GM19395 (cell line): ENCODE measurements around the gene PCNT.

Experiments used
- ATAC-seq: cut with Tn5 transposase; IDR thresholded peaks from one replicate; pipeline ENCODE4 v1.9.1; 2021; ENCODE audit warnings: mild to moderate bottlenecking, moderate library complexity; ENCODE audit not compliant: unreplicated experiment

Gene PCNT, protein sequence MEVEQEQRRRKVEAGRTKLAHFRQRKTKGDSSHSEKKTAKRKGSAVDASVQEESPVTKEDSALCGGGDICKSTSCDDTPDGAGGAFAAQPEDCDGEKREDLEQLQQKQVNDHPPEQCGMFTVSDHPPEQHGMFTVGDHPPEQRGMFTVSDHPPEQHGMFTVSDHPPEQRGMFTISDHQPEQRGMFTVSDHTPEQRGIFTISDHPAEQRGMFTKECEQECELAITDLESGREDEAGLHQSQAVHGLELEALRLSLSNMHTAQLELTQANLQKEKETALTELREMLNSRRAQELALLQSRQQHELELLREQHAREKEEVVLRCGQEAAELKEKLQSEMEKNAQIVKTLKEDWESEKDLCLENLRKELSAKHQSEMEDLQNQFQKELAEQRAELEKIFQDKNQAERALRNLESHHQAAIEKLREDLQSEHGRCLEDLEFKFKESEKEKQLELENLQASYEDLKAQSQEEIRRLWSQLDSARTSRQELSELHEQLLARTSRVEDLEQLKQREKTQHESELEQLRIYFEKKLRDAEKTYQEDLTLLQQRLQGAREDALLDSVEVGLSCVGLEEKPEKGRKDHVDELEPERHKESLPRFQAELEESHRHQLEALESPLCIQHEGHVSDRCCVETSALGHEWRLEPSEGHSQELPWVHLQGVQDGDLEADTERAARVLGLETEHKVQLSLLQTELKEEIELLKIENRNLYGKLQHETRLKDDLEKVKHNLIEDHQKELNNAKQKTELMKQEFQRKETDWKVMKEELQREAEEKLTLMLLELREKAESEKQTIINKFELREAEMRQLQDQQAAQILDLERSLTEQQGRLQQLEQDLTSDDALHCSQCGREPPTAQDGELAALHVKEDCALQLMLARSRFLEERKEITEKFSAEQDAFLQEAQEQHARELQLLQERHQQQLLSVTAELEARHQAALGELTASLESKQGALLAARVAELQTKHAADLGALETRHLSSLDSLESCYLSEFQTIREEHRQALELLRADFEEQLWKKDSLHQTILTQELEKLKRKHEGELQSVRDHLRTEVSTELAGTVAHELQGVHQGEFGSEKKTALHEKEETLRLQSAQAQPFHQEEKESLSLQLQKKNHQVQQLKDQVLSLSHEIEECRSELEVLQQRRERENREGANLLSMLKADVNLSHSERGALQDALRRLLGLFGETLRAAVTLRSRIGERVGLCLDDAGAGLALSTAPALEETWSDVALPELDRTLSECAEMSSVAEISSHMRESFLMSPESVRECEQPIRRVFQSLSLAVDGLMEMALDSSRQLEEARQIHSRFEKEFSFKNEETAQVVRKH (N-terminal part only)

DNA sequence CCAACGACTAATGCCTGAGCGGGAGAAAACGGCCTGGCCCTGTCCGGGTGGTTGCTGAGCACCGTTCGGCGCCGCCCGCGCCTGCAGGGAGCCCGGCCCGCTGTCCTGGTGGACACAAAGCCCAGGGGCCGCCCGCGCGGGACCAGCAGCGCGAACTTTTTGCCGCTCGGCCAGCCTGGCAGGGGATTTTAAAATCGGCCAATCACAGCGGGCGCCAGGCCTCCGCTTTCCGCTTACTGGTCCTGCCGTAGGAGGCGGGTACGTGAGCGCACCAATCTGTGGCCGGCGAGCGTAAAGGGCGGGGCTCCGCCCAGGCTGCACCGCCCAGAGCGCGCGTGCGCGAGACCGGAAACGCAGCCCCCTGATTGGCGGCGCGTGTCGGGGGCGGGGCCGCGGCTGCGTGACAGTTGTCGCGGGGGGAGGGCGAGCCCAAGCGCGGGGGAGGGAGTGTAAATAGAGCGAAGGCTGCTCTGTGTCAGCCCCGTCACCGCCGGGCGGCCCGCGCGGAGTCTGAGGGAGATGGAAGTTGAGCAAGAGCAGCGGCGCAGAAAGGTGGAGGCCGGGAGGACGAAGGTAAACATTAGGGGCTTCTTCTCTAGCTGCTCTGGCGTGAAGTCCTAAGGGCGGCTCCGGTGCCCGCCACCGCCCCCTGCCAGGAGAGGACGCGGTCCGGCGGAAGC lies at the start of gene PCNT, which contains the start of gene C21orf58:
Gene PCNT, plus strand, starts transcription at position 447 of the 680 bp plus-strand sequence. Its CDS starts 73 bp downstream, at position 520.
Gene C21orf58, minus strand, starts transcription at position 161 of the 680 bp plus-strand sequence. CDS start 1,132 bp downstream, outside the sequence.
- peak; percentile 76 for ATAC-seq

DNA sequence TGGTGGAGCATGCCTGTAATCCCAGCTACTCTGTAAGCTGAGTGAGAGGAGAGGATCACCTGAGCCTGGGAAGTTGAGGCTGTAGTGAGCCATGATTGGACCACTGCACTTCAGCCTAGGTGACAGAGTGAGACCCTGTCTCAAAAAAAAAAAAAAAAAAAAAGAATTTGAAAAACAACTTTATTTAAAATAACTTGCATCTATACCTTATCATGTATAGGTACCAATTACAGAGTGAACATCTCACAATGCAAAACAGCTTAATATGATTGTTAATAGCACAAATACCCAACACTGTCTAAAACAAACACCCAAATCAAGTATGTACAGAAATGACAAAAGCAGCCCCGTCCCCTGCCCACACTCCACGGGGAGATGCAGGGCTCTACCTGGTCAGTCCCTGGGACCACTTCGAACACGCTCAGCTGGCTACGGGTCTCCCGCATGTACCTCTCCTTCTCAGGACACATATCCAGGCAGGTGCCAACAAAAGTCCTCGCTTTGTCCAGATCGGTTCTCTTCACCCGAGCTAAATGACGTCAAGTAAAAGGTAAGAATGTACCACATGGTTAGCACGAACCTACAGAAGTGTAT lies 49.1 kb upstream of the PCNT start:
- no peak for ATAC-seq

DNA sequence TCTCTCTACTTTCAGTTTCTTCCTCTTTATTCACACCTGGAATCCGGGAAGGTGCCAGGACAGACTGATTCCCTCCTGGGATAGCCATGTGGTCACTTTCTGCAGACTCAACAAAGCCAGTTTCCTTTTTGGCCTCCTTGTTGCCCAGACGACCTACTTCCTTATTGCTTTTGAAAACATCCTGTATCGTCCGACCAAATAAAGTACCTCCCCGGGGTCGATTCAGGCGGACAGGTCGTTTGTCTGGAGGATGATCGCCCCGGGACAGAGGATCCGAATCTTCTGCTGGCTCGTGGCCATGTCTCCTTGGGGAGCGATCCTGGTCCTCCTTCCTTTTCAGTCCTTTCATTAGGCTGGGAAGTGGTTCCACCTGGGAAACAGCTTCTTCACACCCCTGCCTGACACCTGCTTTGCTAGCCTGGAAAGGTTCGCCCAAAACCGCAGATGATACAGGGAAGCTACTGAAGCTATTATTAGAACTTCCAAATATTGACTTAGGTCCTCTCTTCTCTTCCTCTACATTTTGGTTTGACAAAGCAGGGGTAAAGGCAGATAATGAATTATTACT lies 39.8 kb upstream of the PCNT start:
- no peak for ATAC-seq

DNA sequence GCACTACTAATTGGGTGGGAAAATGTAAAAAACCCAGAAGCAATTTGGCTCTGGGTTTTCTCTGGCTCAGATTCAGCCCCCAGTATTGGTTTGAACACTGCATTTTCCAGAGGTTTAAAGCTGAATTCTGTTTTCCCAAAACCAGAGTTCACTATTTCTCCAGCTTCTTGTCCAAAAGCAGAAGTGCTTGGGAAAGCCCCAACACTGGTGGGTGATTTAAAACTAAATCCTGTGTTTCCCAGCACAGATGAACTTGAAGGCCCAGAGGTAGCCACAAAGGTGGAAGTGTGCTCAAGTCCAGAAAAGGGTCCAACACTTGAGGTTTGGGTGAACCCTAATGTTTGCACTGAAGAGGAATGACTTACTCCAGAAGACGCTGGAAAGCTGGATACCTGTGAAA lies 39.2 kb upstream of the PCNT start:
- ATAC-seq = no peak

DNA sequence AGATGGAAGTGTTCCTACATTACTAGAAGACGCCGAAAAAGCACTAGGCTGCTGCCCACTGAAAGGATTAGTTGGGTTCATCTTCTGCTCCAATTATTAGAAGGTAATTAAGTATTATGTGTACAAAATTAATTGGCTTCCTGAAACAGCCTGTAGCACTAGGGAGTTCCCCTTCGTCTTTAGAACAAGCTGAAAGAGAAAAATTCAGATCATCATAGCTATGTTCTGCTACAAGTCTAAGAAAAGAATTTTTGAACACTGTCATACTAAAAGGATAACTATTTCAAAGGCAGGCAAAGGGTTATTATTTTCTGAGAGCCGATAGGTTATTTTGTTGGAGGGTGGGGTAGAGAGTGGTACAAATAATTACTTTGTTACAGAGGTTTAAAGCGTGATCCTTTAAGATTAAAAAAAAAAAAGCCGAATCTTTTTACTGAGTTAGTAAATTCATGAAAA lies 38.7 kb upstream of the PCNT start, which contains the start of gene MCM3AP:
Gene MCM3AP, minus strand, starts transcription at position 406 of the 456 bp plus-strand sequence. Its CDS starts 325 bp downstream, at position 81.
- ATAC-seq = no peak

DNA sequence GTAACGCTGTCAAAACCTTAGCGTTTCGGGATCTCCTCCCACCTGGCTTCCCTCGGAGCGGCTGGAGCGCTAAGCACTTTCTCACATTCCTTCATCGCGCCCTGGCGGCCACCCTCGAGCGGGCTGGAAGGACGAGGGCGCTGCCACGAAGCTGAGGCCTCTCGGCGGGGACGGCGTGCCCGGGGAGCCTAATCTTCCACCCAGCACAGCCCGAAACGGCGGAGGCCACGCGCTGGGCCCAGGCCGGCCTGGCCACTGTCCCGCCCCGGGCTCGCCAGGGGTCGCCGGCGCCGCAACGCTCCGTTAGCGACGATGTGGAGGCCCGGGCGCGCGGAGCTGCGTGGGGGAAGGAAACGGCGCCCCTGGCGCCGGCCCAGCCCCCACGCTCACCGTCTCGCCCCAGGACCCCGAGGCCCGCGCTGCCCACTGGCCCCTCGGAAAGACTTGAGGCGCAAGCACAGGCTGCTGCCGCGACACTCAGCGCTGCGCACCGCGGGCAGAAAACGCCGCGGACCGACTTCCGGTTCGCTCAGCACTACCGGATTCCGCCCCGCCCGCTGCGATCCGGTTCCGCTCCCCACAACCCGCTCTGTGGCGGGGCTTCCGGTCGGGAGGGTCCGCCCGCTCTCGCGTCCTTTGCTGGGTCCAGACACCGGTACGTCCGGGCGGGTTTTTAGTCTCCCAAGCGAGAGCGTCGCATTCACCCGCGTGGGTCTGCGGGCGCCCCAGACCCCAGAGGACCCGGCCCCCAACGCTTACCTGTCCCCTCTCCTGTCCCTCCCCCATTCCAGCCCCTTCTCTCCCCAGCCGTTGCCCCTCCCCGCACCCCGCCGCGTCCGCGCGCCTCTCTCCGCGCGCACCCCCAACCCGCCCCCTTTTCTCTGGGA lies 38.0 kb upstream of the PCNT start, which contains the start of gene YBEY:
Gene YBEY, plus strand, starts transcription at position 582 of the 887 bp plus-strand sequence. CDS start 572 bp downstream, outside the sequence.
- ATAC-seq = peak; percentile 82

DNA sequence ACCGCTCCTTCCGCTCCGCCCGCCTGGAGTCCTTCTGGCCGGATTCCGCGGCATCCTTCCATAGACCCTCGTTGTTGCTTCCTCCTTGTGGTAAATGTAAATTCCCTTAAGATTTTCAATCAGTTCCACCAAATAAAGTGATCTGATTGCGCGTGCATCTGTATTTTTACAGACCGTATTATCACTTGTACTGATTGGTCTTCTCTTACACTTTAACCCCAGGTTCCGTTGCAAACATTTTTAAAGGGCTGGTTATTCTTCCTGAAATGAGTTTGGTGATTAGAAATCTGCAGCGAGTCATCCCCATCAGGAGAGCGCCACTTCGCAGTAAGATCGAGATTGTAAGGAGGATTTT lies 37.3 kb upstream of the PCNT start:
- no peak for ATAC-seq

DNA sequence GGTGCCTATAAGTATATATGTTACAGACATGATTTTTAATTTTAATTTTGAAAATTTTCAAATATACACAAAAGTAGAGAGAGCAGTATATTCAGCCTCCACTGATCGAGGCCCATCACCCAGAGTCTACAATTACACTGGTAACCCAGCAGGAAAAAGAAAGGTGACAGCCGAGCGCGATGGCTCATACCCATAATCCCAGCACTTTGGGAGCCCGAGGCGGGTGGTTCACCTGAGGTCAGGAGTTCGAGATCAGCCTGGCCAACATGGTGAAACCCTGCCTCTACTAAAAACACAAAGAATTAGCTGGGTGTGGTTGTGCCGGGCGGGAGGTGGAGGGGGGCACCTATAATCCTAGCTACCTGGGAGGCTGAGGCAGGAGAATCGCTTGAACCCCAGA lies 36.4 kb upstream of the PCNT start:
- no peak for ATAC-seq

DNA sequence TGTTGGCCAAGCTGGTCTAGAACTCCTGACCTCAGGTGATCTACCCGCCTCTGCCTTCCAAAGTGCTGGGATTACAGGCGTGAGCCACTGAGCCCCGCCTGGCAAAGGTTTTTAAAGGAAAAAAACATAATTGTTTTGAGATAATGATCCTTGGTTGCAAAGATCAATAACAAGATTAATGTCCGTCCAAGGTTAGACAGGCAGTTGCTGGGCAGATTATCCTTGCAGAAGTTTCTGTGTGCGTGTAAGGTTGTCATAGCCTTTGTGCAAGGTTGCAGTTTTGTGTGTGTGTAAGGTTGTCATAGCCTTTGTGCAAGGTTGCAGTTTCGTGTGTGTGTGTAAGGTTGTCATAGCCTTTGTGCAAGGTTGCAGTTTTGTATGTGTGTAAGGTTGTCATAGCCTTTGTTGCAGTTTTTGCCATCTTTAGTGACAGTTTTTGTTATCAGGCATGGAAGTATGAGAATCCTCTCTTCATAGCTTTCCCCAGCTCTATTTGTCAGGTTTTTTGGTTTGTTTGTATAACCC lies 34.2 kb upstream of the PCNT start:
- ATAC-seq = no peak

DNA sequence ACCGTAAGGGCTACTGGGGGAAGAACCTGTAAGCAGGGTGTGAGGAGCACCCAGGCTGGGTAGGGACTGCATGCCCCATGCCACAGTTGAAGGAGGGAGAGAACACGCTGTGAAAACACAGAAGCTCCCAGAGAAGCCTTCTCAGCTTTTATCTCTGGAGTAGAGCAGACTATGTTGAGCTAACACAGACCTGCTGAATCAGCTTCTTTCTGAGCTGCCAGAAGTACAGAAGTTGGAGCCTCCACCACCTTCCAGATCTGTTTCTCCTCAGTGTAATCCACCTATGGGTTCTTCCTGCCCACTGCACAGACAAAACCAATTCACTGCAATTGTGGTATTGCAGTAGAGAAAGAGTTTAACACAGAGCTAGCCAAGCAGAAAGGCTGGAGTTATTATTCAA lies 32.4 kb upstream of the PCNT start:
- no peak for ATAC-seq

DNA sequence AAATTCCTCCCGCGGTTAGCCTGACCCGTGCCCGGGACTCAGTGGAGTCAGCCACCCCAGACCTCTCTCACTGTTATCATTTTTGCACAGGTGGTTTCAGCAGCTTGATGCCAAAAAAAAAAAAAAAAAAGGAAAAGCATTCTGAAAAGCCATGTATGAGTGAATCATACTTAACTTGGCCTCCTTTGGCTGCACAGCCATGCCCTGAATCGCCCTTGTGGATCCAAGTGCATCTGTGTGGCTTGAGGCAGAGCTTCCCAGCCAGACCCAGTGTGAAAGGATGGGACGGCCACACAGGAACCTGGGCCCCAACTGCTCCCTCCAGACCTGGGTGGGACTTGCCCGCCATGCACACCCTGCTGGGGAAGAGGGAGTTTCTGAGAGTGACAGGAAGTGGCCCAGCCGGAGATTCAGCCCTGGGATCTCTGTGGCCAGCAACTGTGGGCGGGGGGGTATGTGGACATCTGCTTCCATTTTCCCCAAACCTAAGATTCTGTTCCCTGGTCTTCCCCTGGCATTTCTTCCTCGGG lies 29.2 kb upstream of the PCNT start:
- ATAC-seq = no peak

DNA sequence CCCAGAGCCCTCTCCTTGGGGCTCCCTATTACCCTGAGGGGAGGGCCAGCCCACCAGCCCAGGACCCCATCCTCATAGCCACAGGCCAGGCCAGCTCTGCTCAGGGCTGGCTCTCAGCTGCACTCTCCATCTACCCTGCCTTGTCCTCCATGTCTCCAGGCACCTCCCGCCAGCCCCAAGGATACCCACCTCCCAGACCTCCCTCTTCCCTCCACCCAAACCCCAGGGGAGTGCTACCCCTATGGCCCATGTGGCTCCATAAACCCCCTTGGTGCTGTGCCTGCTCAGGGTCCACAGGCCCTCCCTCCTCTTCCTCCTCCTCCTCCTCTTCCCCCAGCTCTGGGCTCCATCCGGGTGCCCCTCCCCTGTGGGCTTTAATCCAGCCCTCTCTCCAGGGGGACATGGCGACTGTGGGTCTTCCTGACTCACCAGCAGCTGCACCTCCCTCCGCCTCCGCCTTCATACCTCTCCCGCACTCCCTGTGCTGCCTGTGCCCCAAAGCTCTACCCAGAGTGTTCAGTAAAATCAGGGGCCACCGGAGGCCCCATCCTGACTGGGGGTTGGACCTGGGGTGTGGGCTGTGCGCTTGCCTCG lies 28.7 kb upstream of the PCNT start:
- ATAC-seq = no peak

DNA sequence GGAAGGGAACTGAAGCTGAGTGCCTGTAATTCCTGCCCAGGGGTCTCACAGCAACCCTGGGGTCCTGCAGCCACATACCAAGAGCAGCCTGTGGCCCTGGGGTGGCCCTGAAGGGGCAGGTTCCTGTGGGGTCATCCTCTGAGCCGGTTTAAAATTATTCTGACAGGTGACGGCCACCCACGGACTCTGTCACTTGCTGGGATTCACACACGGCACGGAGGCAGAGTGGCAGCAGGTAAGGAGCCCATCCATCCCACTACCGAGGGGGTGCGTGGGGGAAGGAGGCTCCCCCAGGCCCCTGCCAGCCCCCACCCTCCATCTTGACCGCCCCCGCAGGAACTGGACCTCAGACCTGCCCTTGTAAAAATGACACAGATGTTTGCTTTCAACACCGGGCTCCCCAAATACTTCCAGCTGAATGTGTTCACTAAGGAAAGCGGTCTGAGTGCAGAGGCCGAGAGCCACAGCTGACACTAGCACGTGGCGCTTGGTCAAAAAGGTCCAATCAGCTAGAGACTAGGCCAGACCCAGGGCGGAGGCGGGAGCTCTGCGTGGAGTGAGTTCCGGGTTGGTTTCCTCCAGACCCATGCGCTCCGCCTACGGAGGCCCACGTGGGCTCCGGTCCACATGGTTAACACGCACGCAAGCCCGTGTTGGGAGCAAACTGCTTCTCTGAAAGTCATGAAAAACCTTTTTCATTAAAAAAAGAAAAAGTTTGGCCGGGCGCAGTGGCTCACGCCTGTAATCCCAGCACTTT lies 27.8 kb upstream of the PCNT start:
- no peak for ATAC-seq

DNA sequence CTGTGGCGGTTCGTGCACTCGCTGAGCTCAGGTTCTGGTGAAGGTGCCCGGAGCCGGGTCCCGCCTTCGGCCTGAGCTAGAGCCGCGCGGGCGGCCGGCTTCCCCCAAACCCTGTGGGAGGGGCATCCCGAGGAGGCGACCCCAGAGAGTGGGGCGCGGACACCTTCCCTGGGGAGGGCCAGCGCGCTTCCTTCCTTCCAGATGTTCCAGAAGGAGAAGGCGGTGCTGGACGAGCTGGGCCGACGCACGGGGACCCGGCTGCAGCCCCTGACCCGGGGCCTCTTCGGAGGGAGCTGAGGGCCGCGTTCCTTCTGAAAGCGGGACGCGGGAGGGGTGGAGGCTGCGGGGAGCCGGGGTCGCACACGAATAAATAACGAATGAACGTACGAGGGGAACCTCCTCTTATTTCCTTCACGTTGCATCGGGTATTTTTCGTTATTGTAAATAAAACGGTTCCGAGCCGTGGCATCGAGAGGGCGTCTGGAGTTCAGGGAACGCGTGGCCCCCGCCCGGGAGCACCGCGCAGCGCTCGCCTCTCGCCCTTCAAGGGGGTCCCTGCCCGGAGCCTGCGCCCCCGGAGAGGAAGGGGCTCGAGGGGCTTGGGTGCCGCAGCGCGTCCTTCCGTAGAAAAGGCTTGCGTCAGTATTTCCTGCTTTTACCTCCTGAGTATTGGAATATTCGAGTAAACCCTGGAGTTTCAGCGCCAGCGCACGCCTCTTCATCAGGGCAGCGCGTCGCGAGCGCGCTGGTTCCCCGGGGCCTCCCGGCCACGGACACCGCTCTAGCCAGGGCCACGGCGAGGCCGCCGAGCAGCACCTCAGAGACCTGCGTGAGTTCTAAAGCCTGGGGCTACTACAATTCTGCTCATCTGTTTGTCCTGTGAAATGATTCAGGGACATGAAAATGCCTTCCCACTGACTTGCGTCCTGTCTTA lies 26.4 kb upstream of the PCNT start:
- no peak for ATAC-seq

DNA sequence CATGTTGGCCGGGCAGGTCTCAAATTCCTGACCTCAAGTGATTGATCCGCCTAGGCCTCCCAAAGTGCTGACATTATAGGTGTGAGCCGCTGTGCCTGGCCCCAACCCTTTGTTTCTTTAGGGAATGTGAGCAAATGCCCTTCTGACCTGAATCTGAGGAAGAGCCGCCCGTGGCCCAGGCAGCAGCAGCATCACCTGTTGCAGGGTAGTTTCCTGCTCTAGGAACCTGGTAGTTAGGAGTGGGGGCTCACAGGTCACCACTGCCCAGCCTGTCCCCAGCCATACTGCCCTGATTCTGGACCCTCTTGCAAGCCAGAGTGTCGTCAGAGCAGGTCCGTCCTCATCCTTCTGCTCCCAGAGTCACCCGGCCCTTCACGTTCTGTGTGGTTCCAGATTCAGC lies 24.8 kb upstream of the PCNT start:
- no peak for ATAC-seq

DNA sequence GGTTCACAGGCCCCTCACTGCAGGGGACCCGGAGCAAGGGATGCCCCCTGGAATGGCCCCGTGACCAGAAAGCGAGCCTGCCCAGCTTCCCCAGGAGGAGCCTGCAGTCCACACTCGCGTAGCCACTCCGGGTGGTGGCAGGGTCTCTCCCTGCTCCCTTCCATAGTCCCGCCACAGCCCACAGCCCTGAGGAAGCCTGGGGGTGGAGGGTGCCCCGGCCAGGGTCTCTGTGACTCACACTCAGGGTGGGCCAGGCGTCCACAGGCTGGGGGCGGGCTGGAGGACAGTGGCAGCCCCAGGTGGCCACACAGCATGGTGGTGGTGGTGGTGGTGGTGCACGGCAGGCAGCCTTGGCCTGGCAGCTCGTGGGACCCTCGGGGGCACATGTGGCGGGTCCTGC lies 22.2 kb upstream of the PCNT start:
- ATAC-seq = no peak
